GM18873 (cell line): ENCODE measurements around the gene ICAM4.
"Not testable (repeated sequence)": the region's sequence is repeated elsewhere in the genome, so short reads cannot be mapped to it uniquely, and the experiment has no call there.

Source experiments
- ATAC-seq: cut with Tn5 transposase; IDR thresholded peaks from one replicate; pipeline ENCODE4 v1.9.1; 2021; ENCODE audit warnings: mild to moderate bottlenecking, moderate library complexity, moderate number of reproducible peaks; ENCODE audit not compliant: unreplicated experiment, low FRiP score

Gene ICAM4

GRCh38 chr19:10268071-10268470 lies 18.7 kb upstream of the ICAM4 start:
- ATAC-seq, result no peak

- no peak for ATAC-seq
Measured at GRCh38 chr19:10269333-10270179, 17.2 kb upstream of the ICAM4 start.

GRCh38 chr19:10270180-10270615 lies 16.6 kb upstream of the ICAM4 start:
- ATAC-seq, result no peak

GRCh38 chr19:10270616-10271394 lies 15.9 kb upstream of the ICAM4 start, which contains the start of gene ICAM1:
TSS of gene ICAM1 (plus strand) at chr19:10271120. CDS start at chr19:10271160, 40 bp downstream.
- ATAC-seq, result peak; percentile 47

- peak; percentile 27 for ATAC-seq
Measured at GRCh38 chr19:10271543-10272086, 15.1 kb upstream of the ICAM4 start.

GRCh38 chr19:10274589-10274988 lies 12.2 kb upstream of the ICAM4 start:
- ATAC-seq, result no peak

- no peak for ATAC-seq
Measured at GRCh38 chr19:10277795-10278589, 8.8 kb upstream of the ICAM4 start.

GRCh38 chr19:10278935-10279334 lies 7.8 kb upstream of the ICAM4 start:
- no peak for ATAC-seq

GRCh38 chr19:10279737-10280442 lies 6.9 kb upstream of the ICAM4 start:
- ATAC-seq, result no peak

- not testable (repeated sequence) for ATAC-seq
Measured at GRCh38 chr19:10282043-10282442, 4.7 kb upstream of the ICAM4 start.

- ATAC-seq, result no peak
Measured at GRCh38 chr19:10283301-10284064, 3.3 kb upstream of the ICAM4 start.

- ATAC-seq, result no peak
Measured at GRCh38 chr19:10284065-10284959, 2.4 kb upstream of the ICAM4 start.

GRCh38 chr19:10284960-10285278 lies 1.8 kb upstream of the ICAM4 start:
- no peak for ATAC-seq

GRCh38 chr19:10285393-10285792 lies 1.4 kb upstream of the ICAM4 start:
- no peak for ATAC-seq

GRCh38 chr19:10288662-10289166 lies 2.0 kb downstream of the ICAM4 start:
- ATAC-seq, result no peak

- ATAC-seq, result no peak
Measured at GRCh38 chr19:10289167-10289835, 2.5 kb downstream of the ICAM4 start.

GRCh38 chr19:10289836-10290356 lies 3.1 kb downstream of the ICAM4 start, which contains the start of gene ICAM5:
TSS of gene ICAM5 (plus strand) at chr19:10289952. CDS start at chr19:10290044, 92 bp downstream.
- ATAC-seq, result no peak
